IMR-90 (cell line): Measurements from ENCODE around the gene ZFYVE28. TPM values are rescaled to one million over a fixed set of nuclear protein-coding genes. Genes with fewer than 3 reads are reported as not detected.

Experiments
- ATAC-seq: fragments of 200-7000 bp; cut with Tn5 transposase; 2 replicates; pipeline ENCODE4 v1.9.1; 2020; ENCODE audit warnings: low read depth, mild to moderate bottlenecking, moderate library complexity
- BruUV-seq: library from RNA; stranded (reverse); fragments of 400-500 nt; replicated peaks from 2 replicates; lab custom pipeline; 2021; lab: Mats Ljungman, UMichigan
- CTCF ChIA-PET: fragments of 300-600 bp; formaldehyde crosslinking; extraction: SDS; loops from one replicate; lab custom pipeline; 2021; ENCODE audit warnings: antibody characterized with exemption; lab: Yijun Ruan, JAX
- POLR2A ChIA-PET: fragments of 300-600 bp; sonication (Branson Sonifier 250); formaldehyde crosslinking; loops from one replicate; lab custom pipeline; 2022; ENCODE audit warnings: antibody characterized with exemption; ENCODE audit not compliant: unreplicated experiment; lab: Charles Lee
- DNase-seq: peaks from one replicate; pipeline ENCODE4 v3.0.0; 2013
- H2AFZ ChIP-seq: replicated peaks from 2 replicates; pipeline ENCODE3; 2013; ENCODE audit warnings: low read length, mild to moderate bottlenecking; ENCODE audit not compliant: poor library complexity
- H2AK5ac ChIP-seq: 2 replicates; pipeline ENCODE4 v1.6.1; 2013; ENCODE audit warnings: low read depth, low read length, inconsistent platforms
- H2AK9ac ChIP-seq: replicated peaks from 2 replicates; pipeline ENCODE3; 2013; ENCODE audit warnings: mild to moderate bottlenecking, low read depth, low read length, moderate library complexity; ENCODE audit not compliant: poor library complexity
- H2BK120ac ChIP-seq: 2 replicates; pipeline ENCODE4 v1.6.1; 2013; ENCODE audit warnings: low read depth, low read length, inconsistent platforms
- H2BK15ac ChIP-seq: 3 replicates; pipeline ENCODE4 v1.6.1; 2013; ENCODE audit warnings: low read depth, low read length, inconsistent platforms
- H2BK20ac ChIP-seq: 2 replicates; pipeline ENCODE4 v1.6.1; 2013; ENCODE audit warnings: low read depth, mild to moderate bottlenecking, inconsistent platforms, low read length, moderate library complexity
- H2BK5ac ChIP-seq: 2 replicates; pipeline ENCODE4 v1.6.1; 2013; ENCODE audit warnings: mild to moderate bottlenecking, low read depth, low read length, inconsistent platforms; ENCODE audit not compliant: poor library complexity, severe bottlenecking
- H3K14ac ChIP-seq: replicated peaks from 2 replicates; pipeline ENCODE4 v1.6.1; 2013; ENCODE audit warnings: low read depth, low read length, inconsistent platforms
- H3K18ac ChIP-seq: 2 replicates; pipeline ENCODE4 v1.6.1; 2013; ENCODE audit warnings: low read depth, low read length, control low read depth
- H3K23ac ChIP-seq: 2 replicates; pipeline ENCODE4 v1.6.1; 2013; ENCODE audit warnings: low read depth, low read length, inconsistent platforms
- H3K27ac ChIP-seq: 2 replicates; pipeline ENCODE4 v1.5.1; 2013; ENCODE audit warnings: mild to moderate bottlenecking, control low read depth, low read length; ENCODE audit not compliant: insufficient read depth
- H3K27me3 ChIP-seq: 2 replicates; pipeline ENCODE4 v1.6.1; 2013; ENCODE audit warnings: low read length; ENCODE audit not compliant: control insufficient read depth, insufficient read depth
- H3K36me3 ChIP-seq: 2 replicates; pipeline ENCODE4 v1.6.1; 2013; ENCODE audit warnings: low read length, mixed read lengths; ENCODE audit not compliant: control insufficient read depth, insufficient read depth
- H3K4ac ChIP-seq: 2 replicates; pipeline ENCODE4 v1.6.1; 2013; ENCODE audit warnings: low read depth, low read length, inconsistent platforms
- H3K4me1 ChIP-seq: 2 replicates; pipeline ENCODE4 v1.6.1; 2013; ENCODE audit warnings: low read length, mixed read lengths; ENCODE audit not compliant: control insufficient read depth, insufficient read depth
- H3K4me2 ChIP-seq: 2 replicates; pipeline ENCODE4 v1.6.1; 2013; ENCODE audit warnings: low read depth, mild to moderate bottlenecking, control low read depth, low read length, moderate library complexity
- H3K4me3 ChIP-seq: 2 replicates; pipeline ENCODE4 v1.5.1; 2013; ENCODE audit warnings: low read depth, mild to moderate bottlenecking, control low read depth, low read length, moderate library complexity; ENCODE audit not compliant: insufficient read depth
- H3K56ac ChIP-seq: 2 replicates; pipeline ENCODE4 v1.6.1; 2013; ENCODE audit warnings: low read length, inconsistent platforms; ENCODE audit not compliant: insufficient read depth; ENCODE audit errors: extremely low read depth
- H3K79me1 ChIP-seq, 2 experiments: 2 replicates each; pipeline ENCODE4 v1.6.1; 2013; ENCODE audit warnings: low read length in 2 of 2, inconsistent platforms in 1 of 2, low read depth in 1 of 2
- H3K9ac ChIP-seq: 2 replicates; pipeline ENCODE4 v1.6.1; 2013; ENCODE audit warnings: low read depth, low read length, control low read depth
- H3K9me1 ChIP-seq: 2 replicates; pipeline ENCODE4 v1.6.1; 2013; ENCODE audit warnings: low read length, inconsistent platforms; ENCODE audit not compliant: insufficient read depth
- H3K9me3 ChIP-seq: 2 replicates; pipeline ENCODE4 v1.6.1; 2013; ENCODE audit warnings: low read length; ENCODE audit not compliant: control insufficient read depth, insufficient read depth
- H4K20me1 ChIP-seq: 2 replicates; pipeline ENCODE4 v1.6.1; 2013; ENCODE audit warnings: low read length, inconsistent platforms; ENCODE audit not compliant: insufficient read depth
- H4K5ac ChIP-seq: 2 replicates; pipeline ENCODE4 v1.6.1; 2013; ENCODE audit warnings: mild to moderate bottlenecking, low read depth, low read length, control low read depth
- H4K8ac ChIP-seq, 2 experiments: 2 replicates each; pipeline ENCODE4 v1.6.1; 2013; ENCODE audit warnings: low read depth in 2 of 2, low read length in 2 of 2, control low read depth in 1 of 2, inconsistent platforms in 1 of 2
- H4K91ac ChIP-seq: 2 replicates; pipeline ENCODE4 v1.6.1; 2013; ENCODE audit warnings: low read depth, low read length, inconsistent platforms; ENCODE audit not compliant: insufficient read depth
- BHLHE40 ChIP-seq: fragments of 150-350 bp; IDR thresholded peaks from 2 replicates; pipeline ENCODE4 v1.6.1; 2016; ENCODE audit warnings: mild to moderate bottlenecking, low read depth, low read length
- CEBPB ChIP-seq: IDR thresholded peaks from 2 replicates; pipeline ENCODE4 v1.6.1; 2012; ENCODE audit warnings: low read depth, low read length, improper control_type of control experiment
- CHD1 ChIP-seq: IDR thresholded peaks from 2 replicates; pipeline ENCODE4 v1.6.1; 2012; ENCODE audit warnings: low read depth, low read length, improper control_type of control experiment
- CTCF ChIP-seq: conservative IDR thresholded peaks from 2 replicates; pipeline ENCODE4 v1.5.1; 2012; ENCODE audit warnings: mild to moderate bottlenecking, low read depth, low read length, improper control_type of control experiment
- ELK1 ChIP-seq: fragments of 150-350 bp; IDR thresholded peaks from 2 replicates; pipeline ENCODE4 v1.6.1; 2016; ENCODE audit warnings: low read depth, mild to moderate bottlenecking, low read length, moderate library complexity, borderline replicate concordance
- FOS ChIP-seq: fragments of 150-350 bp; IDR thresholded peaks from 2 replicates; pipeline ENCODE4 v1.6.1; 2016; ENCODE audit warnings: low read depth, low read length
- MAFK ChIP-seq: IDR thresholded peaks from 2 replicates; pipeline ENCODE4 v1.6.1; 2012; ENCODE audit warnings: low read depth, low read length, improper control_type of control experiment
- MAZ ChIP-seq: IDR thresholded peaks from 2 replicates; pipeline ENCODE4 v1.6.1; 2012; ENCODE audit warnings: low read depth, mild to moderate bottlenecking, low read length, improper control_type of control experiment, moderate library complexity, borderline replicate concordance
- MXI1 ChIP-seq: IDR thresholded peaks from 2 replicates; pipeline ENCODE4 v1.6.1; 2012; ENCODE audit warnings: low read depth, mild to moderate bottlenecking, low read length, moderate library complexity, borderline replicate concordance
- NFE2L2 ChIP-seq: fragments of 150-350 bp; IDR thresholded peaks from 2 replicates; pipeline ENCODE4 v1.6.1; 2016; ENCODE audit warnings: low read depth, mild to moderate bottlenecking, low read length
- POLR2A ChIP-seq: IDR thresholded peaks from 2 replicates; pipeline ENCODE4 v1.6.1; 2012; ENCODE audit warnings: mild to moderate bottlenecking, low read depth, low read length
- RAD21 ChIP-seq: IDR thresholded peaks from 2 replicates; pipeline ENCODE4 v1.6.1; 2012; ENCODE audit warnings: low read length, improper control_type of control experiment
- RCOR1 ChIP-seq: IDR thresholded peaks from 2 replicates; pipeline ENCODE4 v1.6.1; 2012; ENCODE audit warnings: mild to moderate bottlenecking, low read length, improper control_type of control experiment; ENCODE audit not compliant: insufficient replicate concordance
- RFX5 ChIP-seq: IDR thresholded peaks from 2 replicates; pipeline ENCODE4 v1.8.0; 2012; ENCODE audit warnings: low read depth, mild to moderate bottlenecking, low read length, moderate library complexity
- SMC3 ChIP-seq: fragments of 150-350 bp; IDR thresholded peaks from 2 replicates; pipeline ENCODE4 v1.6.1; 2016; ENCODE audit warnings: low read depth, mild to moderate bottlenecking, antibody characterized with exemption, low read length, moderate library complexity
- USF2 ChIP-seq: fragments of 150-350 bp; IDR thresholded peaks from 2 replicates; pipeline ENCODE4 v1.6.1; 2017; ENCODE audit warnings: mild to moderate bottlenecking, antibody characterized with exemption, low read length, low read depth
- WGBS, 2 experiments: methylation state at CpG; one replicate each; pipeline versions ENCODE4 v1.1.5 to v1.1.7; 2013; ENCODE audit warnings: missing lambda C conversion rate in 2 of 2; ENCODE audit not compliant: insufficient read length in 1 of 2; ENCODE audit errors: extremely low coverage in 2 of 2; 5-methylcytosine and 5-hydroxymethylcytosine counted together
- dilution Hi-C: fragments of 300-500 bp; cut with HindIII; formaldehyde crosslinking; loops from one replicate; pipeline ENCODE4 v1.14.3; 2018; ENCODE audit warnings: low sequenced_read_pairs; ENCODE audit not compliant: unreplicated experiment
- in situ Hi-C: fragments of 300-500 bp; cut with MboI; formaldehyde crosslinking; loops from 3 replicates; pipeline ENCODE4 v1.14.3; 2019; ENCODE audit warnings: low sequenced_read_pairs, inconsistent platforms, mixed read lengths
- intact Hi-C: fragments of 100-400 bp; cut with micrococcal nuclease; formaldehyde crosslinking; loops from 2 replicates; pipeline ENCODE4 v1.10.0; 2022
- polyA plus RNA-seq, 3 experiments: library from polyadenylated mRNA; depleted of rRNA; stranded (reverse); fragments of >200 nt; gene quantifications; 2 replicates each; pipeline ENCODE4 v1.2.3, GENCODE V29; 2012; ENCODE audit warnings: low replicate concordance in 1 of 3
- total RNA-seq: library from RNA; depleted of rRNA; stranded (reverse); fragments of >200 nt; gene quantifications from 2 replicates; pipeline ENCODE4 v1.2.3, GENCODE V29; 2012

ZFYVE28 gene
- total and polyA plus RNA-seq, 2 of the 4 experiments (the other 2 are of a cell fraction) = 0.36 to 1.2 TPM

- Histone ChIP-seq H3K14ac (no peak overlapping the region), H2AK9ac (no peak overlapping the region), H3K79me1 (no peaks in the 10 kb centered on the region), H3K4me1 (no peaks in the 10 kb centered on the region), H4K5ac (no peak overlapping the region), H2BK5ac (no peak overlapping the region), H3K9me3 (no peaks in the 10 kb centered on the region), H2BK20ac (no peak overlapping the region), H3K27me3 (peaks cover 4% of the 10 kb centered on the region; the same call in 1 of the 2 replicates), H3K9me1 (no peaks in the 10 kb centered on the region), H2AFZ (no peak overlapping the region), H3K4ac (no peak overlapping the region), H4K8ac (no peak overlapping the region), H4K91ac (no peak overlapping the region), H2AK5ac (no peak overlapping the region), H3K9ac (no peak overlapping the region), H3K56ac (no peak overlapping the region), H3K36me3 (no peaks in the 10 kb centered on the region), H2BK120ac (no peak overlapping the region), H3K4me3 (no peak overlapping the region), H3K23ac (no peak overlapping the region), H4K20me1 (no peaks in the 10 kb centered on the region), H2BK15ac (no peak overlapping the region), H3K27ac (no peak overlapping the region), H3K18ac (no peak overlapping the region), H3K4me2 (no peak overlapping the region)
- ATAC-seq (no peak), DNase-seq (no peak)
- WGBS, 2 experiments = no CpG with 5 or more reads among the region's 9 CpGs
- dilution Hi-C loops = no loop called here
- ChIA-PET POLR2A (interaction anchor here (0.6 kb wide), 2 partner anchors 39 to 185 kb away, joined by 3 to 4 read pairs; no protein-coding TSS in a partner anchor), CTCF (interaction anchor here (0.6 to 1.1 kb wide), 3 partner anchors 141 to 993 kb away, joined by 3 to 6 read pairs (median 4); partner anchors contain the start of genes CFAP99 and ZFYVE28)
- no TSS peak for BruUV-seq
- TF ChIP-seq ELK1 (no peak), BHLHE40 (no peak), RAD21 (no peak), CTCF (no peak), USF2 (no peak), RFX5 (no peak), SMC3 (no peak), CEBPB (no peak), POLR2A (no peak), MAFK (no peak), MAZ (no peak), RCOR1 (no peak), MXI1 (no peak), NFE2L2 (no peak), FOS (no peak), CHD1 (no peak)
- in situ Hi-C loops = no loop called here
- intact Hi-C loops = no loop called here
Measured at GRCh38 chr4:2277956-2278355, 140.5 kb downstream of the ZFYVE28 start.
